ENCODE measurements around the gene SPAG9.
A peak's percentile ranks its signal among the peaks of the same experiment; 100 is the strongest.

SPAG9 gene

DNA sequence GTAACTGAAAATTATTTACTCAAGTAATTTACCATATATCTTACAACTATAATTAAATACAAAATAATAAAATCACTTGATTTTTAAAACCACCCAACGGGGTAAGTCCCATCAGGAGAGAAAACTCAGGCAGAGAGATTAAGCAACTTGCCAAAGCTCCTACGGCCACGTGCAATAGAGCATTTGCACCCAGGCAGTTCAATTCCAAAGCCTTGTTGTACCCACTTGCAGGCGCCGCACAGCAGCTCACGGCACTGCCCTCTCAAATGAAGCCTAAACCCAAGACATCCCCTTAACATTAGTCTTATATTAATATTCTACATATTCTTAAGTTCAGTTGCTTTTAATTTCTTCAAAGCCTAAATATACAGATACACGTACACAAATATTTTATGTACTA, 75.7 kb downstream of the SPAG9 start:
- DNase-seq, result no peak

DNA sequence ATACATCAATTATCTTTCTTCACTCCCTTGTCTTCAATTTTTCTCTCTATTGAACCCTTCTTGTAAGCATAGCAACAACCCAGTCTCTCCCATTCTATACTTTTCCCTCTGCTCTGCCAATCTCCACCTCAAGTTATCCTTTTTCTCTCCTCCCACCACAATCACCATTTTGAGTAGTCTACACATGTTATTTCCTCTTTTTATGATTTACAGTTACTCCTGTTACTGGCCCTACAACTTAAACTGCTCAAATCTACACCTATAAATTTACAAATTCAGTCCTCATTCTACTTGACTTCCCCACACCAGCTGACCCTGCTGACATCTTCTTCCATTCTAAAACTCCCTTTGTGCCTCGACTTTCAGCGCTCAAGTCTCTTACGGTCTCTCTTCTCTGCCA, 84.6 kb downstream of the SPAG9 start:
- DNase-seq, result no peak

DNA sequence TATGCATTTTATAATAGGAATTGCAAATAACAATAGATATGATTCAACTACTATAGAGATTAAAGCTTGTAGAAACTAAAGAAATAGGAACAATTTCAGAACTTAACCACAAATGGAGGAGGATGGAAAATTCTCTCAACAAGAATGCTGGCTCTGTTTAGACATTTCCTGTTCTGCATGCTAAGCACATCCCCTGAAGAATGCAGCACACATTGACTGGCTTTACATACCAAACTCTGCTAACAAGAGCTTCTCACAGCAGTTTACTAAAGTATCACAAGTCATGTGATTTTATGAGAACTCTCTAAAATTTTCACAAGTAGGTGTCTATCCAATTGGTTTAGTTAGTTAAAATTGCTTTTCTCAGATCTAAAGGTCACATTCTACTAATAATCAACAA, 85.2 kb downstream of the SPAG9 start:
- DNase-seq, result peak; percentile 88

DNA sequence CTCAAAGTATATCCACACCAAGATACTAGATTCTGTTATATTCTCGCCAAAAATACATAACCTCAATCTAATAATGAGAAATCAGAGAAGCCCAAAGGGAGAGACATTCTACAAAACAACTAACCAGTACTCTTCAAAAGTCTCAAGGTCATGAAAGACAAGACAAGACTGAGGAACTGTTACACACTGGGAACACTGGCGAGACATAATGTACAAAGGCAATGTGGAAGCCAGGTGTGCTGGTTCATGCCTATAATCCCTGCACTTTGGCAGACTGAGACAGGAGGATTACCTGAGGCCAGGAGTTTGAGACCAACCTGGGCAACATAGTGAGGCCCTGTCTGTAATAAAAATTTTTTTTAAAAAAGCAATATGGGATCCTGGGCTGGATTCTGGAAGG, 85.9 kb downstream of the SPAG9 start:
- no peak for DNase-seq

DNA sequence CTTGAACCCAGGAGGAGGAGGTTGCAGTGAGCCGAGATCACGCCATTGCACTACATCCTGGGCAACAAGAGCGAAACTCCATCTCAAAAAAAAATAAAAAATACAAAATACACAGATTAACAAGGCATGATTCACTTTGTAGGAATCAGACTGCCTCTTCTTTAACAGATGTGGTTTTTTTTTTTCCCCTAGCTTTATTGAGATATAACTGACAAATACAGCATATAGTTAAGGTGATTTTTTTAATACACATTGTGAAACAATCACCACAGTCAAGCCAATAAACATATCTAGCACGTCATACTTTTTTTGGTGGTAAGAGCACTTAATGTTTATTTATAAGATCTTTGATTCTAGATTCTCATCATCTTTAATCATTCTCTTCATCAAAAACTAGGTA, 87.8 kb downstream of the SPAG9 start:
- DNase-seq, result peak; percentile 30

DNA sequence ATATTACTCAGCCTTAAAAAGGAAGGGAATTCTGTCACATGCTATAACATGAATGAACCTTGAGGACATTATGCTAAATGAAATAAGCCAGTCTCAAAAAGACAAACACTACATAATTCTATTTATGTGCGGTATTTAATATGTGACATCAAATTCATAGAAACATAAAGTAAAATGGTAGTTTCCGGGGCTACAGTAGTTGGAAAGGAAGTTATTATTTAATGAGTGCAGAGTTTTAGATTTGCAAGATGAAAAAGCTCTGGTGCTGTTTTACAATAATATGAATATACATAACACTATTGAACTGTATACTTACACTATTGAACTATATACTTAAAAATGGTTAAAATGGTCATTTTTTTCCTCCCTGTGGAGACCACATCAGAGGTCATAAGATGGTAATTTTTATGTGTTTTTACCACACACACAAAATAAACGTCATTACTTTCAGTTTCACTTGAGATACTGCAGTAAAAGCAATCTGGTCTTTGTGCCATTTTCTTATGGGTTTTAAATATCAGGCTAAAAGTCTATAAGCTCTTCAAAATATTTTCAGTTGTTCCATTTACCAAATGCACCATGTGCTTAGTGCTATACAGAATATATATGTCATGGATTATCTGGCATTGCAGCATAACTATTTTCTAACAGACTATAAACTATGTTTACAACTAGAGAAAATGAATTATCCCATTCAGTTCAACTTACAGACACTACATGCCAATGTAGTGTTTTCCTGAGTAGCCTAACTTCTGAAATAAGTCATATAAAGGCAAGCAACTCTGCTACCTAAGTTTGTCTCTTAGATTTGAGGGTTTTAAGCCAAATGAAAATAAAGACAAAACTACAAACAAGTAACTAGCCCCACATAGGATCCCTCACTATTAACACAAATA, 90.9 kb downstream of the SPAG9 start:
- no peak for DNase-seq

DNA sequence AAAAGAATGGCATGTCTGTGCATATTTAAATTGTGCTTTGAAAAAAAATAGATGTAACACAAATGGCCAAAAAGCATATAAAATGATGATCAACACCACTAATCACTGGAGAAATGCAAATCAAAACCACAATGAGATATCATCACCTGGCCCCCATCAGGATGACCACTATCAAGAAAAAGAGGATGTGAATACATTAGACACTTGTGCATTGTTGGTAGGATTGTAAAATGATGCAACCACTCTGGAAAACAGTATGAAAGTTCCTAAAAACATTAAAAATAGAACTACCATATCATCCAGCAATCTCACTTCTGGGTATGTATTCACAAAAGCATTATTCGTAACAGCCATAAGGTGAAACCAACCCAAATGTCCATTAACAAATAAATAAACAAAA, 91.5 kb downstream of the SPAG9 start:
- no peak for DNase-seq

DNA sequence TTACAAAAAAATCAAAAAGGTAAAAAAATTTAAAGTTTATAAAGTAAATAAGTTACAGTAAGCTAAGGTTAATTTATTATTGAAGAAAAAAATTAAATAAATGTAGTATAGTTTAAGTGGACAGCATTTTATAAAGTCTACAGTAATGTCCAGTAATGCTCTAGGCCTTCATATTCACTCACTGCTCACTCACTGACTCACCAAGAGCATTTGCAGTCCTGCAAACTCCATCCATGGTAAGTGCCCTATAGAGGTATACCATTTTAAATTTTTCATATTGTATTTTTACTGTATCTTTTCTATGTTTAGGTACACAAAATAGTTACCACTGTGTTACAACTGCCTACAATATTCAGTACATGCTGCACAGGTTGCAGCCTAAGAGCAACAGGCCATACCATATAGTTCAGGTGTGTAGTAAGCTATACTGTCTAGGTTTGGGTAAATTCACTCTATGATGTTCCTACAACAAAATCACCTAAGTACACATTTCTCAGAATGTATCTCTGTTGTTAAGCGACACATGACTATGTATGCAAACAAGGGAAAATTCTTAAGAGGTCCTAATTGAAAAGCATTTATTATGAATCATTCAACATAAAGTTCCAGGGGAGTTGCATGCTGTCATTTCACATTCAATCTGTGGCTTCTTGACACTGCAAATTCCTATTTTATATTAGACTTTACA, 92.3 kb downstream of the SPAG9 start:
- DNase-seq, result no peak

DNA sequence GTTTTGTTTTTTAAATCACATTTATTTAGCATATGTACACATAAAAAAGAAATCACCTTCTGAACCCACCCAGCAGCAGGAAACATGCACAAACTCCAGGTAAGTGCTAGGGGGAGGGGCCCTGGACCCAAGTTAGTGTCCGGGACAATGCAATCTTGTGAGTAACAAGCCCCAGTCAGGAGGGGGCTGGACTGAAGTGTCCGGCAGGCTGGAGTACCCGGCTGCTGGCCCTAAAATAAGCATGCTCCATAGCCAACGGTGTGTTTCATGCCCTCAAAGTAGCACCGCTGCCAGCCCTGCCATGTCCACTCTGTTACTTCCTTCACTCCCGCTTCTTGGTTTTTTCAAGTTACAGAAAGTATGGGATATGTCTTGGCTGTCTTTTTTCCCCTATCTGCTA, 102.1 kb downstream of the SPAG9 start:
- DNase-seq, result no peak

DNA sequence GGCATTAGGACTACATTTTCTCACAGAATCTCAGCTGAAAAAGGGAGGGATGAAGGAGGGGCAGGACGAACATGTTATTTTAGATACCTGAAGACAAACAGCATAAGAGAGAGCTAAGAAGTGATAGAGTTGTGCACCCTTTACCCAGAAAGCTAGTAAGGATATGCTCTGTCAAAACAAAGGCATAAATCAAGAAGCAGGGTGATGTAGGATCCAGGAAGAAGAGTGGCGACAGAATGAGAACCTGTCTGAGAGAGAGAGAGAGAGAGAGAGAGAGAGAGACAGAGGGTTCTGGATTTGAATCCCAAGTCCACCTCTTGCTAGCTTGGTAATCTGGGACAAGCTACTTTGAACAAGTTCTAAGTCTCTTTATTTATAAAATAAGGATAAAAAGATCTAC, 103.4 kb downstream of the SPAG9 start:
- DNase-seq, result no peak

DNA sequence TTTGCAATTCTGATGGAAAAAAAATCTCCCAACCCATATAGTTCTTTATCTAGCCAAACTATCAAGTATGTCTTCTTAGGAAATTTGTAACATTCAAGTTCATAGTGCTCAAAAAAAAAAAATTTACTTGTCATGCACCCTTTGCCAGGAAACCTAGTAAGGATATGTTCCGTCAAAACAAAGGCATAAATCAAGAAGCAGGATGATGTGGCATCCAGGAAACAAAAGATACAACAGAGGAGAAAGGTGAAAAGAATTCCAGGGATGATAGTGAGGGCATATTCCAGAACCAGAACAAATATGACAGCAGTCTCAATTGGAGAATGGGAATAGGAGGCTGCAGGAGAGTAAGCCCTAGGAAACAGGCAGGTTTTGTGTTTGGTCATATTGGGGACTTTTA, 104.6 kb downstream of the SPAG9 start:
- no peak for DNase-seq

DNA sequence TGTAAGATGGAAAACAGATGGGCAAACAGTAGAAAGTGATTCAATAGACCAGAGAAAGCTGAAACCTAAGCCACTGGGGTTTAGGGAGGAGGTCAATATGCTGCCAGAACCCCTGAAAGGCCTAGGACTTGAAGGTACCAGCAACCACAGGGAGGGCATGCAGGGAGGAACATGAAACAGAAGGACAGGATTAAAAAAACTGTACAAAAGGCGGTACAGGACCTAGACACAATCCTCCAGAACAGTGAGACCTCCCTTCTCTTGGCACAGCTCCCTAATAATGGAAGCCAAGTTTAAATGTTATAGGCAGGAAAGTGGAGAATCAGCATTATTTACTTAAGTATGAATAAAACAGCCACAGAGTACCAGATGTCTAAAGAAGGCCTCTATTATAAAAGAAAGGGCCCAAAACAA, 105.5 kb downstream of the SPAG9 start:
- no peak for DNase-seq

DNA sequence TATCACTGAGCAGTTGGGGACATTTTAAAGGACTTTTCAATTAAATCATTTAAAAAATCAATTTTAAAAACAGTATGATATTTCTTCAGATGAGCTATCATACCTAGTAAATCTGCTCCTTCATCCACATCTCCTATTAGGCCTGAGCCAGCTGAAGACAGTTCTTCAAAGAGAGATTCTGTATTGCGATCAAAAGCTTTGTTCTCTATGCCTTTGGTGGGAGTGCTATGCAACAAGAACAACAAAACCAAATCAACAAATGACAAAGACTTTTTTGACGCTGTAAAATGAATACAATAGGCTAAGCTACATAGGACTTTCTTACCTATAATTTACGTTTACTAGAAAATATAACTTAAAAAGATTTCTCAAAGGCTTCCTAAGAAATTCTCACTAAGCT, 106.5 kb downstream of the SPAG9 start:
- no peak for DNase-seq

DNA sequence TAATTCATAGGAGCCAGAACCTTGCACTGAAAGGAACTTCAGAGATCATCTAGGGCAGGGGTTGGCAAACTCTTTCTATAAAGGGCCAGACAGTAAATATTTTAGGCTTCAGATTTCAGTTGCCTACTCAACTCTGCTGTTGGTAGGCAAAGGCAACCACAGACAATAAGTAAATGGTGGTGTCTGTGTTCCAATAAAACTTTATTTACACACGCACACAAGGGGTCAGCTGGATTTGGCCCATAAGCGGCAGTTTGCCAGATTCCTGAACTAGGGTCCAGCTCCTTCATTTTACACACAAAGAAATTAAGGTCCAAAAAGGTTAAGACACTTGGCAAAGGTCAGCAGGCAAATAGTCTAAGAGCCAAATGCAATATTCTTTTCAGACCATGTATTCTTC, 107.3 kb downstream of the SPAG9 start:
- no peak for DNase-seq

DNA sequence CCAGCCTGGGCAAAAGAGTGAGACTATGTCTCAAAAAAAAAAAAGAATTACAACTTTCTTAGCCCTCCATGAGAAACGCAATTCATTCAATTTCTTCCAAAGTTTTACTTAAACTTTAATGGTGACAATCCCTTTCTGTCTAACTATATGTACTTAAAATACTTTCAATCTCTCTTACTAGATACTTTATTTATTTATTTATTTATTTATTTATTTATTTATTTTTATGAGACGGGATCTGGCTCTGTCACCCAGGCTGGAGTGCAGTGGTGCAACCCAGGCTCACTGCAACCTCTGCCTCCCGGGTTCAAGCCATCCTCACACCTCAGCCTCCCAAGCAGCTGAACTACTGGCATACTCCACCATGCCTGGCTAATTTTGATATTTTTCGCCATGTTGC, 108.1 kb downstream of the SPAG9 start:
- no peak for DNase-seq

DNA sequence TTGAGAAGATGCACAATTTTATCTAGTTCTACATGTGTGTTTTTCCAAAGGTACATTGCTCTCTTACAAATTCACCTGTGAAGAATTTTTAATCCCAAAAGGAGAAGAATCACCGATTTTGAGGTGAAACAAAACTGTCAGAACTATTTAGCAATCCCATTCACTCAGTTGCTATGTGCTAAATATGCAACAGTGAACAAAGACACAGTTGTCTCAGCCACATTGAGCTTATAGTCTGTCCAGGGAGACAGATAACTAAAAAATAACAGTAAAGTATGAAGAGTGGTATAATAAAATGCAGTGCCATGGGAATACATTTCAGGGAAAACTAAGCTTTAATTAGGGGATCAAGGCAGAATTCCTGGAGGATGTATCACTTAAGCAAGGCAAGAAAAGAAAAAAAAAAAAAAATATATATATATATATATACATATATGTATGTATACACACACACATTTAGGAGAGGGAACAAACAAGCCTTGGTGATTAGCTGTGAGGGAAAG, 110.4 kb downstream of the SPAG9 start:
- peak; percentile 65 for DNase-seq

DNA sequence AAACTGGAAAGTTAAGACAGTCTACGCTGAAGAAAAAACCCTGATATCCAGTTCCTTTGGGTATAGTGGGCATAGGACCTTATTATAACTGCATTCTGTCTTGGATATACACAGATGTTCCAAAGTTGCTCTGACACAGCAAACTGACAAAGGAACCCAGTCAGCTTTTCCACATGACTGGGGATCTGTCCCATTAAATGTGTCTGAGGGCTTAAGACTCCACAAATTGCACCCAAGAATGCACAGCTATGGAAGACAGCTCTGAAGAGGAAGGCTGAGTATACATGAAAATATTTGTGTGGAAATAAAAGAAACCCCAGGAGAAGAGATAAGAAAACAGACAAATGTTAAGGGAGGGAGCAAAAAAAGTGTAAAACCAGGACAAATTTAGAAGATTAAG, 114.1 kb downstream of the SPAG9 start:
- peak; percentile 71 for DNase-seq

DNA sequence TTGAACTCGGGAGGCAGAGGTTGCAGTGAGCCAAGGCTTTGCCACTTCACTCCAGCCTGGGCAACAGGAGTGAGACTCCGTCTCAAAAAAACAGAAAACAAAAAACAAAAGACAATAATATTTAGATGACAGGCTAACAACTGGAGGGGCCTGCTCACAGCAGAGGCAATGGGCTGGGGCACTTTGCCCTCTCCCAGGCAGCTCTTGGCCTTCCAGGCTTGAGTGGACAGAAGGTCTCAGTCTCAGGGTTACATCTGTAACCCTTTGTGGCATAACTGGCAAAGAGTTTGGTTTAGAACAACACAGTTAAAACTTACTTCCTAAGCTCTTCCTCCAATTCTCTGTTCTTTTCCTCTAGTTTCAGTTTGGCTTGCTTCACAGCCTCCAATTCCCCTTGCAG, 114.9 kb downstream of the SPAG9 start:
- DNase-seq, result no peak

DNA sequence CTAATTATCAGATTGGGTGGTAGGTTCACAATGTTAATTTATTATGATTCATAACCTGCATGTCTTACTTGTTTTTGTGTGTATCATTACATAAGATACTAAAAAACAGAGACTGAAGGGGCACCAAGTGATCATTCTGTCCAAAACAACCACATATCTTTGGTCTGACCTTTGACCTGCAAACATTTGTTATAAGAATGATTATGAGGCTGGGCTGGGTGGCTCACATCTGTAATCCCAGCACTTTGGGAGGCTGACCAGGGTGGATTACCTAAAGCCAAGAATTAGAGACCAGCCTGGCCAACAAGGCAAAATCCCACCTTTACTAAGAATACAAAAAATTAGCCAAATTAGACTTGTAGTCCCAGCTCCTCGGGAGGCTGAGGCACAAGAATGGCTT, 116.4 kb downstream of the SPAG9 start:
- DNase-seq, result no peak

DNA sequence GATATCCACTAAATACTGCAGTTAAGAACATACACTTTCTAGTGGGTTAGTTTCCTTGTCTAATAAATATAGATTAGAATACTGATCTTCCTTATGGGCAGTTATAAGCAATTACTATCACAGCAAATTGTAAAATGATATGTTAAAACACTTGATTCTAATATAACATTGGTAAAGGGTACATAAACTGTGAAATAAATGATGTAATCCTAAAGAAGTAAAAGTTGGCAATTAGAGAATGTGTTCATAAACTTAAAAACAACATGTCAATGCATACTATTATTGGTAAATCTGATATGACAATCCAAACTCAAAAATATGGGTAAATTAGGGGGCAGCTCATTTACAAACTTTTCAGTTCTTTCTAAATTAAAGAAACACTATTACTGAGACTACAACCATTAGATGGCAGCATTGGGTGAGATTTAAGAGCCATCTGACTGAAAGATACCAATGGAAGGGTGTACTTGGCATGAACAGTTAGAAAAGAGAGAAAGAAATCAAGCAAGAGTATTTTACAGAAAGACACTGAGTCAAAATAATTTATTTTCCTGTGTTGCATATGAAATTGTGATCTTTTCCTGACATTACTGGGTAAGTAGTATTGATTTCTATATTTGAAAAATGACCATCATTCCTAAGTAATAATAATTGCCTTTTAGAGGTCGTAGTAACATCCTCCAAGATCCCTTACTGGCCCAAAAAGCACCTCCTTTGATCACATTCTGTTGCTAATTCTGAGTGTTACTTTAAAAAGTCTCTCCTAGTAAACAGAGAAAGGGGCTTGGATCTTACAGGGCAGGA, 119.6 kb downstream of the SPAG9 start:
- peak; percentile 70 for DNase-seq

DNA sequence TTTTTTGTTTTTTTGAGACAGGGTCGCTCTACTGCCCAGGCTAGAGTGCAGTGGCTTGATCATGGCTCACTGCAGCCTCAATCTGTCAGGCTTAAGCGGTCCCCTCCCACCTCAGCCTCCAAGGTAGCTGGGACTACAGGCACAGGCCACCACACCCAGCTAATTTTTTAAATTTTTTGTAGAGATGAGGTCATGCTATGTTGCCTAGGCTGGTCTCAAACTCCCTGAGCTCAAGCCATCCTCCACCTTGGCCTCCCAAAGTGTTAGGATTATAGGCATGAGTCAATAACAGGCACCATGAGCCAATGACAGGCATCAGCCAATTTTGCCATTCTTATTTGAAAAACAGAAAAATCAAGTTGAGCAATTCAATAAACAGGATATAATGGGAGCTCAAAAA, 125.0 kb downstream of the SPAG9 start:
- DNase-seq, result no peak

DNA sequence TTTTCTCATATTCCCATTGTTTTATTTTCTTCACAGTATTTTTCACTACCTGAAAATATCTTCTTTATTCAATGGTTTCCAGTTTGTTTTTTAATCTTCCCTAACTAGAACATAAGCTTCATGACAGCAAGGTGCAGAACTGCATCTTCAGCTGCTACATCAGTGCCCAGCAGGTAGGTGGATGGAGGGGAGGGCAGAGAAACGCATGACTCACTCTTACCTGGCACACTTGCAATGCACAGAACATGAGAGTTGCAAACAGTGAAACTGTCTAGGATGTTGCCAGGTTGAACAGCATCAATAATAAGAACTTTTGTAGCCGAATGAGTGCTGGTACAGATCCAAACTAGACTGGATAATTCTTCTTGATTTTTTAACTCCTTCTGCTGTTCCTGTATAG, 127.1 kb downstream of the SPAG9 start:
- no peak for DNase-seq

DNA sequence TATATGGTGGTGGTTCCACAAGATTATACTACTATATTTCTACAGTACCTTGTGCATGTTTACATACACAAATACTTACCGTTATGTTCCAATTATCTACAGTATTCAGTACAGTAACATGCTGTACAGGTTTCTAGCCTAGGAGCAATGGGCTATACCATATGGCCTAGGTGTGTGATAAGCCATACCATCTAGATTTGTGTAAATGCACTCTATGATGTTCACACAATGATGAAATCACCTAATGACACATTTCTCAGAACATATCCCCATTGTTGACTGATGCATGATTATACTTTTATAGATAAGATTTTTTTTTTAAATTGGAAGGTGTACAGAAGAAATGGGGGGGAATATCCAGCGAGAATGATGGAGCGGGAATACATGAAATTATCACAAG, 131.5 kb downstream of the SPAG9 start:
- no peak for DNase-seq
